Stimulated activated CD8-positive, alpha-beta memory T cell treated with anti-CD3 and anti-CD28 coated beads, Interleukin-15, amount 100 ng/mL, for 48 hours (primary cell): ENCODE data around the gene RAET1G.
"Not testable (repeated sequence)": the region's sequence is repeated elsewhere in the genome, so short reads cannot be mapped to it uniquely, and the experiment has no call there.

Experiments used
- DNase-seq, 2 donors: peaks; one replicate each; pipeline ENCODE4 v3.0.0-alpha.2; 2020; ENCODE audit warnings: low read depth in 2 of 2

RAET1G gene

GRCh38 chr6:149897015-149897697 is 25.8 kb downstream of the RAET1G start:
- no peak for DNase-seq

DNA sequence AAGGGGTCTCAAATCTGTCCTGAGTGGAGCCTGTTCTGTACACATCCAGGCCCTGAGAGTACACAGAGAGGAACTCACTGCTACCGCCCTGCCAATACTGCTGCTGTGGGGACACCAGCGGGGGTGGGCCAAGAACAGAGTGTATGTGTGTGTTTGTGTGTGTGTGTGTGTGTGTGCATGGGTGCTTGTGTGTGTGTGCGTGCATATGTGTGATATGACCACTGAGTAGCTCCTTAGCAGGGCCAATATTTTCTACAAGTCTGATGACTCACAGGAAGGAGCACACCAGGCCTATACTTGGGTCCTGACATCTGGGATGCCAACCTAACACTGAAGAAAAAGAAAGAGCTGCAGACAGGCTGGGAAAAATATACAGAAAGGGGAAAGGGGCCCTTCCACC is 26.4 kb downstream of the RAET1G start:
- DNase-seq = no peak

DNA sequence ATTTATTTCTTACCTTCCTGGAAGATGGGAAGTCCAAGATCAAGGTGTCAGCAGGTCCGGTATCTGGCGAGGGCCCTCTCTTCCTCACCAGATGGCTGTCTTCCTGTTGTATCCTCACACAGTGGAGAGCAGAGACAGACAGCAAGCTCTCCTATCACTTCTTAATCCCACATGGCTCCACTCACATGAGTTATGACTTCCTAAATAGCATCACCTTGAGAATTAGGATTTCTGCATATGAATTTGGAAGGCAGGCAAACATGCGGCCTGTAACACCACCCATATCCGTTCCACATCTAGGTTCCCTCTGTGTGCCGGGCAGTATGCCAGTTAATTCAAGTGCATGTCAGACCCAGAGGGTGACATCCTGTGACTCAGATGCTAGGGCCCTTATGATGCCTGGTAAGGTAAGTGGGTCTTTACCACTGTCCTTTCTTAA is 27.1 kb downstream of the RAET1G start:
- peak in 1 of 2 donors; percentile 5 for DNase-seq

DNA sequence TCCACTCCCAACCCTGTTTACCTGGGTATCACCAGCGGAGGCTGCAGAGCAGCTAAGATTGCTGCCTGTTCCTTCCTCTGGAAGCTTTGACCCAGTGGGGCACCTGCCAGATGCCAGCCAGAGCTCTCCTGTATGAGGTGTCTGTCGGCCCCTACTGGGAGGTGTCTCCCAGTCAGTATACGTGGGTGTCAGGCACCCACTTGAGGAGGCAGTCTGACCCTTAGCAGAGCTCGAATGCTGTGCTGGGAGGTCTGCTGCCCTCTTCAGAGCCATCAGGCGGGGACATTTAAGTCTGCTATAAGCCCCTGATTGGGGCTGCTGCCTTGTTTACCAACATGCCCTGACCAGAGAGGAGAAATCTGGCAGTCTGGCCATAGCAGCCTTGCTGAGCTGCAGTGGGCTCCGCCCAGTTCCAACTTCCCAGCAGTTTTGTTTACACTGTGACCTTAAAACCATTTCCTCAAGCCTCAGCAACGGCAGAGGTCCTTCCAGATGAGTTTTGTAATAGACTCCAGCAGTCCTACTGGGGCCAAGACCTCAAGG is 27.8 kb downstream of the RAET1G start:
- DNase-seq = no peak

GRCh38 chr6:149891864-149892263 is 31.1 kb downstream of the RAET1G start:
- DNase-seq = not testable (repeated sequence)

- no peak for DNase-seq
These were observed 31.7 kb downstream of the RAET1G start for GRCh38 chr6:149891259-149891658.

- no peak for DNase-seq
These were observed 32.3 kb downstream of the RAET1G start for GRCh38 chr6:149890629-149891045.

DNA sequence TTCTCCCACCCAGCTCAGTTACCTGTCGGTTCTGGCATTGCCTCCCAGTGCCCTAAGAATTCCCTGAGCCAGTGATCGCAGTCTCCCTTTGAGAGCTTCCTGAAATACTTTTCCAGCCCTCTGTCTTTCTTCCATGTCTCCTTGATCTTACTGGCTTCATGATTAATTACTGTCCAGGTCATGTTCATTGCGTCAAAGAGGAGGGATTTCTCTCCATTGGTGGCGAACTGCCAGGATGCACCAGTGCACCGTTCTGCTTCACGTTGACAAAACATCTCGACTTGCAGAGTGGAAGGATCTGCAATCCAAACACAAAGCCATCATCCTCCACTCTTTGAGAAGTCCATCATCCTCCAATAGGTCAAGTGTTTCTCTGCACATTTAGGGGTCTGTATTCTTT is 33.6 kb downstream of the RAET1G start:
- DNase-seq = no peak

- DNase-seq = no peak
These were observed 34.3 kb downstream of the RAET1G start for GRCh38 chr6:149888659-149889058.

- DNase-seq = no peak
These were observed 34.8 kb downstream of the RAET1G start for GRCh38 chr6:149888093-149888492.

DNA sequence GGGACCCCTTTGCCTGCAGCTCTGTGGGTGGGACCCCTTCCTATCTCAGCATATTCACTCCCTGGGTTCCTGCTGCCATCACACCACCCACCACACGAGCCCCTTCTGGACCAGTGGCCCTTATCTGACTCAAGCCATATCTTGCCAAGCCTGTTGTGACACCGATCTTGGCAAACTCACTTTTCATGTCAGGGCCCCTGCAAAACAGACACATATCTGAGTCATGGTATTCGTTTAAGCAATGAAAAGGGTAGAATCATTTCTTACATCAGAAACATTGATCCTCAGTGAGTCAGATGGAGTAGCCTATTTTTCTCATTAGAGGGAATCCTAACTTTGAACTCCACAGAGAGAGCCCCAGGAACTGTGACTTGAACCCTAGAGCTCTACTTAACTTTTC is 35.6 kb downstream of the RAET1G start:
- DNase-seq = no peak

DNA sequence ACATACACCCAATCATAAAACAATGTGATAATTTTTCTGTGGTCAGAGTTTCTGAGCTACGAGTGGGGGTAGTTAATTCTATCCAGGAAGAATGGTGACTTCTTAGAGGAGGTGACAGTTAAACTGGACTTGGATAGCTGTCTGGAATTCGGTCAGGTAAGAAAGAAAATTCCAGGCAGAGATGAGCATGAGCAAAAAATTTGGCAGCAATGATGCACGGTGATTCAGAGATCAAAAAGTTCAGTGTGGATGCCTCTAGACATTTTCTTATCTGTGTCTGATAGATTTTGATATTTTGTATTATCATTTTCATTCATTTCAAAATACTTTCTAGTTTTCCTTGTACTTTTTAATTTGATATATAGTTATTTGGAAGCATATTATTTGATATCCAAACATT is 37.0 kb downstream of the RAET1G start:
- no peak for DNase-seq

GRCh38 chr6:149884617-149885016 is 38.3 kb downstream of the RAET1G start:
- DNase-seq = no peak

GRCh38 chr6:149884215-149884614 is 38.7 kb downstream of the RAET1G start:
- DNase-seq = no peak

GRCh38 chr6:149881860-149882259 is 41.1 kb downstream of the RAET1G start:
- no peak for DNase-seq

GRCh38 chr6:149881066-149881766 is 41.7 kb downstream of the RAET1G start:
- no peak for DNase-seq

- DNase-seq = no peak
These were observed 45.3 kb downstream of the RAET1G start for GRCh38 chr6:149877659-149878058.

- no peak for DNase-seq
These were observed 46.5 kb downstream of the RAET1G start for GRCh38 chr6:149876241-149876933.

GRCh38 chr6:149872233-149872632 is 50.7 kb downstream of the RAET1G start:
- no peak for DNase-seq

DNA sequence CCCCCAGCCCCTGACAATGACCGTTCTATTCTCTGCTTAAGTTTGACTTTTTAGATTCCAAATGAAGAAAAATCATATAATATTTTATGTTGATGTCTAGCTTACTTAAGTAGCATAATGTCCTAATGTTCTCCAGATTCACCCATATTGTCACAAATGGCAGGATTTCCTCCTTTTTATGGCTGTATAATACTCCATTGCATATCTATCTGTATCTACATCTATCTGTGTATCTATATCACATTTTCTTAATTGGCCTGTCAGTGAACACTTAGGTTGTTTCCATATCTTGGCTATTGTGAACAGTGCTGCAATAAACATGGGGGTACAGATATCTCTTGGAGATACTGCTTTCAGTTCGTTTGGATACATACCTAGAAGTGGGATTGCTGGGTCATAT is 51.7 kb downstream of the RAET1G start:
- DNase-seq = no peak

GRCh38 chr6:149869275-149869892 is 53.5 kb downstream of the RAET1G start:
- no peak for DNase-seq
